ENCODE measurements around the gene NCAM1.

DNA sequence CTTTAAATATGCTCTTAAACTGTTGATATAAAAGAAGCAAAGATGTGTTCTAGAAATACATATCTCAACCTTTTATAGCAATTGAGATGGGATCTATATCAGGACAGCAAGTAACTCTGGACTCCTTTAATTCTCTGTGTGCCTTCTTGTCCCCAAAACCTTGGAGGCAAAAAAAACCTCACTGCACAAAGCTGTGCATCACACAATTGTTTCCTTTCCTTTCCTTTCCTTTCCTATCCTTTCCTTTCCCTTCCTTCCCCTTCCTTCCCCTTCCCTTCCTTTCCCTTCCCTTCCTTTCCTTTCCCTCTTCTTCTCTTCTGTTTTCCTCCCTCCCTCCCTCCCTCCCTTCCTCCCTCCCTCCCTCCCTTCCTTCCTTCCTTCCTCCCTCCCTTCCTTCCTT, 343.7 kb downstream of the NCAM1 start:
- TF ChIP-seq, protein P1, sequence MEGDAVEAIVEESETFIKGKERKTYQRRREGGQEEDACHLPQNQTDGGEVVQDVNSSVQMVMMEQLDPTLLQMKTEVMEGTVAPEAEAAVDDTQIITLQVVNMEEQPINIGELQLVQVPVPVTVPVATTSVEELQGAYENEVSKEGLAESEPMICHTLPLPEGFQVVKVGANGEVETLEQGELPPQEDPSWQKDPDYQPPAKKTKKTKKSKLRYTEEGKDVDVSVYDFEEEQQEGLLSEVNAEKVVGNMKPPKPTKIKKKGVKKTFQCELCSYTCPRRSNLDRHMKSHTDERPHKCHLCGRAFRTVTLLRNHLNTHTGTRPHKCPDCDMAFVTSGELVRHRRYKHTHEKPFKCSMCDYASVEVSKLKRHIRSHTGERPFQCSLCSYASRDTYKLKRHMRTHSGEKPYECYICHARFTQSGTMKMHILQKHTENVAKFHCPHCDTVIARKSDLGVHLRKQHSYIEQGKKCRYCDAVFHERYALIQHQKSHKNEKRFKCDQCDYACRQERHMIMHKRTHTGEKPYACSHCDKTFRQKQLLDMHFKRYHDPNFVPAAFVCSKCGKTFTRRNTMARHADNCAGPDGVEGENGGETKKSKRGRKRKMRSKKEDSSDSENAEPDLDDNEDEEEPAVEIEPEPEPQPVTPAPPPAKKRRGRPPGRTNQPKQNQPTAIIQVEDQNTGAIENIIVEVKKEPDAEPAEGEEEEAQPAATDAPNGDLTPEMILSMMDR (IDR thresholded peaks at IDR 0.05): no peak
- TF ChIP-seq POLR2A (IDR thresholded peaks at IDR 0.05): no peak

All from upper lobe of left lung (tissue), 4 donors.